ENCODE data around the gene SLC8A3.

GRCh38 chr14:70014406-70015095 is 174.2 kb downstream of the SLC8A3 start:
- no peak for TF ChIP-seq POLR2A (IDR thresholded peaks at IDR 0.05)
- TF ChIP-seq EP300 (IDR thresholded peaks at IDR 0.05) = no peak
